K562 (cell line): ENCODE data around the gene FCRL6. TPM values are rescaled to one million over a fixed set of nuclear protein-coding genes. Genes with fewer than 3 reads are reported as not detected.

Experiments
- ATAC-seq: fragments of 200-7000 bp; cut with Tn5 transposase; 3 replicates; pipeline ENCODE4 v1.9.1; 2020; ENCODE audit warnings: moderate library complexity
- BruUV-seq: library from RNA; stranded (reverse); fragments of 400-500 nt; replicated peaks from 2 replicates; lab custom pipeline; 2021; lab: Mats Ljungman, UMichigan
- CTCF ChIA-PET: fragments of 300-600 bp; formaldehyde crosslinking; extraction: SDS; loops from one replicate; lab custom pipeline; 2021; ENCODE audit warnings: low intra/inter-chr PET ratio; lab: Yijun Ruan, JAX
- POLR2A ChIA-PET: fragments of 300-600, 350-650 bp; sonication (Branson Sonifier 250); formaldehyde crosslinking; extraction: SDS; loops from one replicate; lab custom pipeline; 2021; ENCODE audit warnings: antibody characterized with exemption, inconsistent platforms; lab: Yijun Ruan, JAX
- DNase-seq, 4 experiments: peaks; one replicate each; pipeline versions ENCODE4 v3.0.0 to v3.0.0-alpha.2; 2011 to 2018; ENCODE audit warnings: low spot score in 3 of 4, mixed read lengths in 3 of 4; ENCODE audit errors: extremely low read depth in 1 of 4
- FAIRE-seq: peaks from 2 replicates; lab custom pipeline; 2011; peaks lifted over from hg19 to GRCh38; lab: Jason Lieb, UNC
- H2AFZ ChIP-seq: 2 replicates; pipeline ENCODE4 v1.6.0; 2011; ENCODE audit warnings: low read depth, low read length, control low read depth, inconsistent platforms
- H3K27ac ChIP-seq: fragments of 200-600 bp; 3 replicates; pipeline ENCODE4 v1.8.0; 2011; ENCODE audit warnings: low read depth, mild to moderate bottlenecking, control low read depth, inconsistent platforms, low read length, moderate library complexity, mixed read lengths; ENCODE audit errors: extremely low read depth
- H3K27me3 ChIP-seq, 2 experiments: fragments of 300-600 bp in 1 of 2; 2 replicates in 1 of 2; 3 replicates in 1 of 2; pipeline versions ENCODE4 v1.6.0 to v1.8.0; 2011; ENCODE audit warnings: inconsistent platforms in 2 of 2, low read length in 2 of 2, mild to moderate bottlenecking in 1 of 2, mixed read lengths in 1 of 2, moderate library complexity in 1 of 2; ENCODE audit not compliant: control insufficient read depth in 2 of 2, insufficient read depth in 2 of 2
- H3K36me3 ChIP-seq: fragments of 300-600 bp; 3 replicates; pipeline ENCODE4 v1.8.0; 2011; ENCODE audit warnings: mild to moderate bottlenecking, low read length, inconsistent platforms; ENCODE audit not compliant: control insufficient read depth, insufficient read depth
- H3K4me1 ChIP-seq, 2 experiments: fragments of 200-600 bp in 1 of 2; replicated peaks in 1 of 2; 2 replicates in 1 of 2; 3 replicates in 1 of 2; pipeline versions ENCODE4 v1.5.1 to v1.8.0; 2011; ENCODE audit warnings: inconsistent platforms in 2 of 2, low read length in 2 of 2, mild to moderate bottlenecking in 1 of 2, mixed read lengths in 1 of 2, moderate library complexity in 1 of 2; ENCODE audit not compliant: control insufficient read depth in 2 of 2, insufficient read depth in 2 of 2
- H3K4me2 ChIP-seq: 2 replicates; pipeline ENCODE4 v1.6.1; 2011; ENCODE audit warnings: low read length, control low read depth, inconsistent platforms, mixed read lengths; ENCODE audit not compliant: insufficient read depth
- H3K4me3 ChIP-seq: fragments of 200-600 bp; sonication (generic), shearing (Covaris generic); 2 replicates; pipeline ENCODE4 v1.5.1; 2016; ENCODE audit warnings: control low read depth, inconsistent platforms
- H3K79me2 ChIP-seq: fragments of 200-600 bp; 3 replicates; pipeline ENCODE4 v1.8.0; 2011; ENCODE audit warnings: low read length, inconsistent platforms; ENCODE audit not compliant: control insufficient read depth, insufficient read depth
- H3K9ac ChIP-seq, 2 experiments: 2 replicates each; pipeline versions ENCODE4 v1.6.0 to v1.6.1; 2011; ENCODE audit warnings: low read depth in 2 of 2, low read length in 2 of 2, control low read depth in 1 of 2, inconsistent platforms in 1 of 2, mild to moderate bottlenecking in 1 of 2, mixed read lengths in 1 of 2; ENCODE audit not compliant: insufficient read depth in 1 of 2
- H3K9me1 ChIP-seq: one replicate; pipeline ENCODE4 v1.6.0; 2011; ENCODE audit warnings: inconsistent platforms, mild to moderate bottlenecking, low read length, moderate library complexity; ENCODE audit not compliant: control insufficient read depth, insufficient read depth
- H3K9me3 ChIP-seq: replicated peaks from 2 replicates; pipeline ENCODE4 v1.5.1; 2011; ENCODE audit warnings: low read depth, low read length, inconsistent platforms; ENCODE audit not compliant: control insufficient read depth, insufficient read depth
- H4K20me1 ChIP-seq: replicated peaks from 2 replicates; pipeline ENCODE4 v1.6.1; 2011; ENCODE audit warnings: low read length, inconsistent platforms, mixed read lengths; ENCODE audit not compliant: control insufficient read depth, insufficient read depth
- DDX20 ChIP-seq: fragments of 450-650 bp; IDR thresholded peaks from 2 replicates; pipeline ENCODE4 v1.6.1; 2016; ENCODE audit warnings: missing genetic modification characterization, low read depth, mild to moderate bottlenecking, missing compliant biosample characterization, moderate library complexity
- DIDO1 ChIP-seq: fragments of 450-650 bp; IDR thresholded peaks from 2 replicates; pipeline ENCODE4 v1.6.1; 2016; ENCODE audit warnings: low read depth, missing biosample characterization, missing genetic modification characterization
- HMG20A ChIP-seq: fragments of 450-650 bp; formaldehyde crosslinking; conservative IDR thresholded peaks from 2 replicates; pipeline ENCODE4 v1.4.0; 2020; ENCODE audit warnings: mild to moderate bottlenecking, mixed read lengths
- MCM3 ChIP-seq: fragments of 450-650 bp; IDR thresholded peaks from 2 replicates; pipeline ENCODE4 v1.6.1; 2016
- NCOA4 ChIP-seq: fragments of 450-650 bp; IDR thresholded peaks from 2 replicates; pipeline ENCODE4 v1.6.1; 2018; ENCODE audit warnings: mild to moderate bottlenecking; ENCODE audit not compliant: partially characterized antibody
- NFE2 ChIP-seq: IDR thresholded peaks from 2 replicates; pipeline ENCODE4 v1.6.1; 2014; ENCODE audit warnings: antibody characterized with exemption, low read depth
- PML ChIP-seq: IDR thresholded peaks from 2 replicates; pipeline ENCODE4 v1.6.1; 2012; ENCODE audit warnings: low read length, inconsistent platforms
- ZNF224 ChIP-seq: sonication (generic); formaldehyde crosslinking; IDR thresholded peaks from 2 replicates; pipeline ENCODE4 v1.8.0; 2022; ENCODE audit warnings: mild to moderate bottlenecking, missing genetic modification reagents
- WGBS: fragments of 100-300 bp; shearing (Covaris generic); methylation state at CpG from one replicate; pipeline ENCODE4 v1.1.6; 2016; ENCODE audit warnings: low coverage, mixed read lengths; ENCODE audit not compliant: insufficient coverage; ENCODE audit errors: missing lambda C conversion rate; 5-methylcytosine and 5-hydroxymethylcytosine counted together
- in situ Hi-C: fragments of 300-500 bp; cut with MboI; formaldehyde crosslinking; loops from 4 replicates; pipeline ENCODE4 v1.15.0; 2018; ENCODE audit warnings: inconsistent platforms, mixed read lengths
- intact Hi-C: fragments of 100-400 bp; cut with micrococcal nuclease; formaldehyde crosslinking; loops from 2 replicates; pipeline ENCODE4 v1.14.2; 2022
- polyA plus RNA-seq, 8 experiments: library from polyadenylated mRNA; depleted of rRNA in 4 of 8; stranded (reverse) in 5 of 8; unstranded in 3 of 8; fragments of >200 nt; fragmentation: Nextera tagmentation in 2 of 8; fragmentation: Illumina TruSeq in 1 of 8; extraction: Ambion mirVana in 2 of 8; extraction: Trizol in 1 of 8; gene quantifications; 2 replicates each; pipeline versions ENCODE4 v1.2.1 to v1.2.3, GENCODE V29; 2011 to 2014; ENCODE audit warnings: inconsistent platforms in 1 of 8, missing spikeins in 1 of 8
- total RNA-seq, 7 experiments: library from RNA; depleted of rRNA in 6 of 7; stranded (reverse); fragments of >200 nt in 6 of 7; fragmentation: Illumina TruSeq in 2 of 7; extraction: Trizol in 2 of 7; gene quantifications; 2 replicates each; pipeline versions ENCODE4 v1.2.1 to v1.2.3, GENCODE V29; 2011 to 2021; ENCODE audit warnings: low replicate concordance in 1 of 7
- TF ChIP-seq, protein P1 (sequence below): fragments of 250-450 bp; sonication (Bioruptor Pico); IDR thresholded peaks from 2 replicates; pipeline ENCODE4 v1.5.0; 2022; ENCODE audit warnings: mild to moderate bottlenecking
- TF ChIP-seq, protein P2 (sequence below): fragments of 250-450 bp; sonication (Bioruptor Pico); IDR thresholded peaks from 2 replicates; pipeline ENCODE4 v1.5.0; 2021; ENCODE audit warnings: mild to moderate bottlenecking, borderline replicate concordance
- TF ChIP-seq, protein P3 (sequence below), 2 experiments: fragments of 450-650 bp; IDR thresholded peaks; 2 replicates each; pipeline ENCODE4 v1.6.1; 2016; ENCODE audit warnings: mild to moderate bottlenecking in 2 of 2, borderline replicate concordance in 1 of 2, low read depth in 1 of 2, moderate library complexity in 1 of 2

Gene FCRL6
- total and polyA plus RNA-seq, 9 of the 15 experiments (the other 6 are each of a cell fraction or from before 2014, with no cell fraction given) = not detected

DNA sequence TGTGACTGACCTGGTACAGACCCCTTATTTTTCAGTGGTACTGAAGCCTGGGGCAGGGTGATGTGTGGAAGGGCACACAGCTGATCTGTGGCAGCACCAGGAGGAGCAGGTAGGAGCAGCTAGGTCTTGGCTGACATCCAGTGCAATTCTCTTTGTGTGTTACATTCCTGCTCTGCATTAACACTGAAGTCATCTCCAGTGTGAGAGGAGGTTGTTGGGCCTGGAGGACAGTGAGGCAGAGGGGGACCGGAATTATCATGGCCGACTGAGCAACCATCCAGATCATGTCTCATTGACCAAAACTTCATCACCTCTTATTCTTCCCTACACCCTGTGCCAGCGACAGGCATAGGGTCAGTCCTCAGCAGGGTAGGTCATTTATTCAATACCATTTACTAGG, 26.0 kb downstream of the FCRL6 start:
- H3K9me3 ChIP-seq = no peaks in the 10 kb centered on the region
- H3K4me3 ChIP-seq = no peak overlapping the region
- no TSS peak for BruUV-seq
- no peaks in the 10 kb centered on the region for H3K79me2 ChIP-seq
- no peak overlapping the region for H2AFZ ChIP-seq
- no peaks in the 10 kb centered on the region for H3K9me1 ChIP-seq
- in situ Hi-C loops (no loop called here), intact Hi-C loops (no loop called here)
- H3K4me1 ChIP-seq = peaks cover 0 to 5% of the 10 kb centered on the region in 2 experiments; a peak in 2 of 5 replicates
- no peak overlapping the region for H3K4me2 ChIP-seq
- WGBS = 0% methylated on average over 3 of the region's 3 CpGs
- peaks cover 29 to 92% of the 10 kb centered on the region in 2 experiments; a peak in 4 of 5 replicates for H3K27me3 ChIP-seq
- H3K36me3 ChIP-seq = no peaks in the 10 kb centered on the region
- ChIA-PET POLR2A (no interaction called here), CTCF (no interaction called here)
- H4K20me1 ChIP-seq = no peaks in the 10 kb centered on the region
- no peak overlapping the region for H3K27ac ChIP-seq
- FAIRE-seq = no peak
- ATAC-seq = no peak
- DNase-seq = no peak
- no peak overlapping the region for H3K9ac ChIP-seq
- TF ChIP-seq, protein P1, sequence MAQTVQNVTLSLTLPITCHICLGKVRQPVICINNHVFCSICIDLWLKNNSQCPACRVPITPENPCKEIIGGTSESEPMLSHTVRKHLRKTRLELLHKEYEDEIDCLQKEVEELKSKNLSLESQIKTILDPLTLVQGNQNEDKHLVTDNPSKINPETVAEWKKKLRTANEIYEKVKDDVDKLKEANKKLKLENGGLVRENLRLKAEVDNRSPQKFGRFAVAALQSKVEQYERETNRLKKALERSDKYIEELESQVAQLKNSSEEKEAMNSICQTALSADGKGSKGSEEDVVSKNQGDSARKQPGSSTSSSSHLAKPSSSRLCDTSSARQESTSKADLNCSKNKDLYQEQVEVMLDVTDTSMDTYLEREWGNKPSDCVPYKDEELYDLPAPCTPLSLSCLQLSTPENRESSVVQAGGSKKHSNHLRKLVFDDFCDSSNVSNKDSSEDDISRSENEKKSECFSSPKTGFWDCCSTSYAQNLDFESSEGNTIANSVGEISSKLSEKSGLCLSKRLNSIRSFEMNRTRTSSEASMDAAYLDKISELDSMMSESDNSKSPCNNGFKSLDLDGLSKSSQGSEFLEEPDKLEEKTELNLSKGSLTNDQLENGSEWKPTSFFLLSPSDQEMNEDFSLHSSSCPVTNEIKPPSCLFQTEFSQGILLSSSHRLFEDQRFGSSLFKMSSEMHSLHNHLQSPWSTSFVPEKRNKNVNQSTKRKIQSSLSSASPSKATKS (CRISPR knock-in tag) = no peak
- TF ChIP-seq NFE2 = no peak
- no peak for TF ChIP-seq PML
- no peak for TF ChIP-seq HMG20A (CRISPR knock-in tag)
- TF ChIP-seq, protein P2, sequence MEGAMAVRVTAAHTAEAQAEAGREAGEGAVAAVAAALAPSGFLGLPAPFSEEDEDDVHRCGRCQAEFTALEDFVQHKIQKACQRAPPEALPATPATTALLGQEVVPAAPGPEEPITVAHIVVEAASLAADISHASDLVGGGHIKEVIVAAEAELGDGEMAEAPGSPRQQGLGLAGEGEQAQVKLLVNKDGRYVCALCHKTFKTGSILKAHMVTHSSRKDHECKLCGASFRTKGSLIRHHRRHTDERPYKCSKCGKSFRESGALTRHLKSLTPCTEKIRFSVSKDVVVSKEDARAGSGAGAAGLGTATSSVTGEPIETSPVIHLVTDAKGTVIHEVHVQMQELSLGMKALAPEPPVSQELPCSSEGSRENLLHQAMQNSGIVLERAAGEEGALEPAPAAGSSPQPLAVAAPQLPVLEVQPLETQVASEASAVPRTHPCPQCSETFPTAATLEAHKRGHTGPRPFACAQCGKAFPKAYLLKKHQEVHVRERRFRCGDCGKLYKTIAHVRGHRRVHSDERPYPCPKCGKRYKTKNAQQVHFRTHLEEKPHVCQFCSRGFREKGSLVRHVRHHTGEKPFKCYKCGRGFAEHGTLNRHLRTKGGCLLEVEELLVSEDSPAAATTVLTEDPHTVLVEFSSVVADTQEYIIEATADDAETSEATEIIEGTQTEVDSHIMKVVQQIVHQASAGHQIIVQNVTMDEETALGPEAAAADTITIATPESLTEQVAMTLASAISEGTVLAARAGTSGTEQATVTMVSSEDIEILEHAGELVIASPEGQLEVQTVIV (CRISPR knock-in tag) = no peak
- no peak for TF ChIP-seq DIDO1
- TF ChIP-seq, protein P3, sequence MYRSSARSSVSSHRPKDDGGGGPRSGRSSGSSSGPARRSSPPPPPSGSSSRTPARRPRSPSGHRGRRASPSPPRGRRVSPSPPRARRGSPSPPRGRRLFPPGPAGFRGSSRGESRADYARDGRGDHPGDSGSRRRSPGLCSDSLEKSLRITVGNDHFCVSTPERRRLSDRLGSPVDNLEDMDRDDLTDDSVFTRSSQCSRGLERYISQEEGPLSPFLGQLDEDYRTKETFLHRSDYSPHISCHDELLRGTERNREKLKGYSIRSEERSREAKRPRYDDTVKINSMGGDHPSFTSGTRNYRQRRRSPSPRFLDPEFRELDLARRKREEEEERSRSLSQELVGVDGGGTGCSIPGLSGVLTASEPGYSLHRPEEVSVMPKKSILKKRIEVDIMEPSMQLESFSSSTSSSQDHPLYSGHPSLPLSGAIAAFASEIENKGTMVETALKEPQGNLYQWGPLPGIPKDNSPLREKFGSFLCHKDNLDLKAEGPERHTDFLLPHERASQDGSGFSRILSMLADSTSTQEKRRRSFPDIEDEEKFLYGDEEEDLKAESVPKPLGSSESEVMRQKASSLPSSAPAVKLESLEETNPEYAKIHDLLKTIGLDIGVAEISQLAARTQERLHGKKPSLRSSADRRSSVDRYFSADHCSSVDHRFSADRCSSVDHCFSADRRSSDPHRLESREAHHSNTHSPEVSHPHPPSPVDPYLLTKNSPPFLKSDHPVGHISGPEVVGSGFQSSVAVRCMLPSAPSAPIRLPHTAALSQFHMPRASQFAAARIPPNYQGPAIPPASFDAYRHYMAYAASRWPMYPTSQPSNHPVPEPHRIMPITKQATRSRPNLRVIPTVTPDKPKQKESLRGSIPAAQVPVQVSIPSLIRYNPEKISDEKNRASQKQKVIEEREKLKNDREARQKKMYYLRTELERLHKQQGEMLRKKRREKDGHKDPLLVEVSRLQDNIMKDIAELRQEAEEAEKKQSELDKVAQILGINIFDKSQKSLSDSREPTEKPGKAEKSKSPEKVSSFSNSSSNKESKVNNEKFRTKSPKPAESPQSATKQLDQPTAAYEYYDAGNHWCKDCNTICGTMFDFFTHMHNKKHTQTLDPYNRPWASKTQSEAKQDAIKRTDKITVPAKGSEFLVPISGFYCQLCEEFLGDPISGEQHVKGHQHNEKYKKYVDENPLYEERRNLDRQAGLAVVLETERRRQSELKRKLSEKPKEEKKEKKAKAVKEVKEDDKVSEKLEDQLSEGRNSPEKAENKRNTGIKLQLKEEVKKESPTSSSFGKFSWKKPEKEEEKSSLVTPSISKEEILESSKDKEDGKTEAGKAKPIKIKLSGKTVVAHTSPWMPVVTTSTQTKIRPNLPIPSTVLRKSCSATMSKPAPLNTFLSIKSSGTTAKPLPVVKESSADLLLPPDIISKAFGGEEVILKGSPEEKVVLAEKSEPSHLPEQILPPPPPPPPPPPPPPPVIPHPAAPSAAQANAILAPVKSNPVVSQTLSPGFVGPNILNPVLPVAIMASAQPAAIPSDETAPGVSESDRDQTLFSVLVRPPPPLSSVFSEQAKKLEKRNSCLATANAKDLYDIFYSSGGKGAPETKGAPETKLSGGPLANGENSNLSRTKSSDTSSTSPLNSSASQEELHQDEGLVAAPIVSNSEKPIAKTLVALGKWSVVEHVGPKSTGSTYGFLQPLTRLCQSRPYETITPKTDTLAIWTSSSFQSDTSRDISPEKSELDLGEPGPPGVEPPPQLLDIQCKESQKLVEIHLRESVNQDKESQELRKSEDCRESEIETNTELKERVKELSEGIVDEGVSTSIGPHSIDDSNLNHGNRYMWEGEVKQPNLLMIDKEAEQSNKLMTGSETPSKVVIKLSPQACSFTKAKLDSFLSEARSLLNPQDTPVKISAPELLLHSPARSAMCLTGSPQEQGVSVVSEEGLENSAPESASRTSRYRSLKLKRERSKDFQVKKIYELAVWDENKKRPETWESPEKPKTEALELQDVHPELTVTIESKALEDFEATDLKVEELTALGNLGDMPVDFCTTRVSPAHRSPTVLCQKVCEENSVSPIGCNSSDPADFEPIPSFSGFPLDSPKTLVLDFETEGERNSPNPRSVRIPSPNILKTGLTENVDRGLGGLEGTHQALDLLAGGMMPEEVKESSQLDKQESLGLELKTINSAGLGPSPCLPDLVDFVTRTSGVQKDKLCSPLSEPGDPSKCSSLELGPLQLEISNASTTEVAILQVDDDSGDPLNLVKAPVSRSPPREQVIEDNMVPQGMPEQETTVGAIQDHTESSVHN (IDR thresholded peaks at IDR 0.05; ENCODE audit: borderline replicate concordance in 1 of 2, low read depth in 1 of 2) = no peak
- no peak for TF ChIP-seq NCOA4
- no peak for TF ChIP-seq MCM3
- TF ChIP-seq ZNF224 (CRISPR knock-in tag) = no peak
- no peak for TF ChIP-seq DDX20 (tag)
